ENCODE results near the gene ULK2.

GRCh38 chr17:19755821-19756510 lies 111.8 kb downstream of the ULK2 start:
- TF ChIP-seq CTCF (IDR thresholded peaks at IDR 0.05), result no peak
- TF ChIP-seq POLR2A (IDR thresholded peaks at IDR 0.05), result no peak

Data from uterus (tissue), 2 donors.